HUES48 (cell line): ENCODE data around the gene TBC1D30.

ENCODE experiments used
- H3K27ac ChIP-seq: one replicate; pipeline ENCODE4 v1.7.0; 2013; ENCODE audit warnings: low read depth, low read length, inconsistent platforms
- H3K27me3 ChIP-seq: 2 replicates; pipeline ENCODE4 v1.6.1; 2013; ENCODE audit warnings: mild to moderate bottlenecking, low read length; ENCODE audit not compliant: control insufficient read depth, insufficient read depth
- H3K36me3 ChIP-seq: 2 replicates; pipeline ENCODE4 v1.6.1; 2013; ENCODE audit warnings: low read length; ENCODE audit not compliant: control insufficient read depth, insufficient read depth
- H3K4me1 ChIP-seq: 2 replicates; pipeline ENCODE4 v1.6.1; 2013; ENCODE audit warnings: mild to moderate bottlenecking, low read length; ENCODE audit not compliant: control insufficient read depth, insufficient read depth
- H3K4me3 ChIP-seq: 2 replicates; pipeline ENCODE4 v1.5.1; 2013; ENCODE audit warnings: mild to moderate bottlenecking, low read depth, low read length
- H3K9ac ChIP-seq: 2 replicates; pipeline ENCODE4 v1.6.1; 2013; ENCODE audit warnings: mild to moderate bottlenecking, low read depth, low read length, moderate library complexity
- H3K9me3 ChIP-seq: 2 replicates; pipeline ENCODE4 v1.6.1; 2013; ENCODE audit warnings: low read length; ENCODE audit not compliant: control insufficient read depth, insufficient read depth

TBC1D30 gene

DNA sequence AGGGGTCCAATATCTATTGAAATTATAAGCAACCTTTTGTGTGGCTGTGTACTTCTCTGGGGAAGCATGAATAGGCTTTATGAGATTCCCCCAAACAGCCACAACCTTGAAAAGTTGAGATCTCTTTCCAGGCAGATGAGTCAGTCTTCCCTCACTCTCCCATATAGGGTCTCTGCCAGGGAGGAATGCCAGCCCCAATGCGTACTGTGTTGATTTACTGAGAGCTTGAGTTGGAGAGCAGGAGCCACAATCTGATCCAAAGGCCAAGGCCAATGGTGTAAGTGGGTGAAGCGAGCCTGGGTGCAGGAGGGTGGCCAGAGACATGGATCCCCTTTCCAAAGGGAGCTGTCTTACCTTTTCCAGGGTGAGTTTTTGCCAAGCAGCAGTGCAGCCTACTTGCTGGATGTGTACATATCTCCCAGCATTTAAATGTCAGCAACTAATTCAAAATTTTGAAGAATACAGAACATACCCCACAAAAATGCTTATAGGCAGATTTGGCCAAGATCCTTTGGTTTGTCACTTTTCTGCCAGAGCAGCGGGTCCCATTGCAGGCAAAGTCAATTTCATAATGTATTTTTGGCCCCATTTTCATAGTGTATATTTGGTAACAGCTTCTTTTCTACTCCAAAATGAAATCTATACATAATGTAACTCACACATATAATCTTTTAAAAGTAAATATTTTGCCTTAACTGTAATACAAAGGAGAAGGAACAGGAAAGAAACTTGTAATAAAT, 88.2 kb downstream of the TBC1D30 start:
- no peaks in the 10 kb centered on the region for H3K36me3 ChIP-seq
- H3K9me3 ChIP-seq, result no peaks in the 10 kb centered on the region
- no peak overlapping the region for H3K27ac ChIP-seq
- no peak overlapping the region for H3K4me3 ChIP-seq
- H3K27me3 ChIP-seq, result no peaks in the 10 kb centered on the region; the same call in 1 of the 2 replicates
- no peak overlapping the region for H3K9ac ChIP-seq
- H3K4me1 ChIP-seq, result peaks cover 7% of the 10 kb centered on the region

DNA sequence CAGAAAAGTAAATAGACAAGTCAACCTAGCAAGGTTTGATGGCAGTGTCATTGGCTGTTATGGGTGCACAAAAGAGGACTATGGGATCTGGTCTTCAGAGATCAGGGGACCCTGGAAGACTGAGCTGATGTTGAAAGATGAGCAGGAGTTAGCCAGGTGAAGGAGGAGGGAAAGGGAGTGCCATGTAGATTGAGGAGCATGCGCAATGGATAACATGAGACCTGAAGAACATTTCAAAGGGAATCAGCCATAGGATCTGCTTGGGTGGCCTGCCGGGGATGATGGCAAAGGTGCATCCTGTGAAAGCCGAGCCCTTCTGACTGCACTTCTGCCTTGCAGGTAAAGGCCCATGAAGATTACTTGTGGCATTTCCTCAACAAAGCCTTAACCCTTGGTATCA, 90.8 kb downstream of the TBC1D30 start:
- no peak overlapping the region for H3K9ac ChIP-seq
- H3K27me3 ChIP-seq, result no peaks in the 10 kb centered on the region; the same call in 1 of the 2 replicates
- no peaks in the 10 kb centered on the region for H3K9me3 ChIP-seq
- H3K27ac ChIP-seq, result no peak overlapping the region
- H3K4me3 ChIP-seq, result no peak overlapping the region
- H3K4me1 ChIP-seq, result peaks cover 7% of the 10 kb centered on the region
- no peaks in the 10 kb centered on the region for H3K36me3 ChIP-seq

DNA sequence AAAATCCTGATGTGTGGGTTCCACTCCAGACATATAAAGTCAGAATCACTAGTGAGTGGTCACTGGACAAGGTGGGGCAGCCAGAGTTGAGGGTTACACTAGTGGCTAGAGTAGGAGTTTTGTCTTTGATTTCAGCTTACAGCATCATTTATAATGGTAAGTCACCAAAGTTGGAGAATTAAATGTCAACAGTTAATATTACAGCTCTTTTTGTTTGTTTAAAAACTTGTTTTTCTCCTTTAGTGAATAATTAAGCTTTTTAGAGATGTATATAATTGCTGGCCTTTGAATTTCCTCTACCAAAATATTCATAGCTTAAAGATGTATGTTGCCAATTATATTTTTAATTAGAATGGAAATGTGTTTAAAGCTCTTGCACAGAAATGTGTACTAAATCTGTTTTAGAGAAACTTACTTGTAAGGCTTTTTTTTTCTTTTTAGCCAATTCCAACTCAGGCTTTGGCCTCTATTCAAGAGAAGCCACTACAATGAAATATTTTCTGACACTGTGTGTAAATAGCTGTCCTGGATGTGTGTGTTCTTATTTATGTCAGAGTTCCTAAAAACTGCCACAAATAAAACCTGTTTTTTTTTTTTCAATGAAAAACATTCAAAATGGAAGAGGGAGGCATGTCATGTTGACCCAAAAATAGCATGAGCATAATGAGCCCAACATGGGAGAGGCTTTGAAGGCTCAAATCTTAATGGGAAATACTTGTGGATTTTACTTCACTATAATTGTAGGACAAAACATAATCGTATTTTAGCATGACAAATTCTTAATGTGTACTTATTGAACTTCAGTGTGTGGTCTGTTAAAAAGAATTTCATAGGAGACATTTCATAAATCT, 92.2 kb downstream of the TBC1D30 start:
- H3K4me1 ChIP-seq, result peaks cover 7% of the 10 kb centered on the region
- H3K9me3 ChIP-seq, result no peaks in the 10 kb centered on the region
- H3K27me3 ChIP-seq, result no peaks in the 10 kb centered on the region; the same call in 1 of the 2 replicates
- no peak overlapping the region for H3K4me3 ChIP-seq
- no peak overlapping the region for H3K27ac ChIP-seq
- H3K9ac ChIP-seq, result no peak overlapping the region
- H3K36me3 ChIP-seq, result no peaks in the 10 kb centered on the region

DNA sequence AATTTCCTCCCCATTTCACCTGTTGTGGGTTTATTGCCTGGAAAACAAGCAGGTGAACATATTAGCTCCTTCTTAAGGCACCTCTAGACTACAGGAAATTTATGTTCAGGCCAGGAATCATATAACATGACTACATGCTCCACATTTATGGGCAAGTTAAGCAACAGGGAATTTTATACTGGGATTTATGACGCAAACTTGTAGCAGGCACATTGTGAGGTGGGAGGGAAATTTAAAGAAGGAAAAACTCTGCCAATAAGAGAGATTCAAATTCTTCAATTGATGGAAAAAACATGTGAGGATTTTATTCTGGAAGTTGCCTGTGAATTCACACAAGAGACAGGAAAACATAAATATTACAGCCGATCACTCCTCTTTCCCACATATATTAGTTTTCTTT, 93.9 kb downstream of the TBC1D30 start:
- Histone ChIP-seq H3K4me1 (peaks cover 11% of the 10 kb centered on the region), H3K27ac (no peak overlapping the region), H3K36me3 (no peaks in the 10 kb centered on the region), H3K27me3 (no peaks in the 10 kb centered on the region; the same call in 1 of the 2 replicates), H3K9me3 (no peaks in the 10 kb centered on the region), H3K4me3 (no peak overlapping the region), H3K9ac (no peak overlapping the region)

DNA sequence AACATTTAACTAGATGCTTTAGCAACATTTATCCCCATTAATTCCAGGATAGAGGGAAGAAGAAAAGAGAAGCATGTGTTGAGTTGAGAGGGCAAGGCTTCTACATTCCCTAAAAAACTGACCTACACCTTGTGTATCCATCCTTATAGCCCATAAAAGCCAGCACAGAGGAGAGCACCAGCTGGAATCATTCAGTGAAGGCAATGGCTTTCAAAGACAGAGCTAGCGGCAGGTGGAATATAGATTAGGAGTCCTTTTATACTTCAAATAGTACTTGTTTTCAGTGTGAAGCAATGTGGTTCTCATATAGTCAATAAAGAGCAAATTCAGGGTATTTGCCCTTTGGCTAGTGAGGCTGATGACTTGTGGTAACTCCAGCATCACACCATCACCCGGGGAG, 94.4 kb downstream of the TBC1D30 start:
- H3K27ac ChIP-seq, result no peak overlapping the region
- no peaks in the 10 kb centered on the region for H3K9me3 ChIP-seq
- H3K36me3 ChIP-seq, result no peaks in the 10 kb centered on the region
- peaks cover 15% of the 10 kb centered on the region for H3K4me1 ChIP-seq
- no peaks in the 10 kb centered on the region for H3K27me3 ChIP-seq
- no peak overlapping the region for H3K9ac ChIP-seq
- H3K4me3 ChIP-seq, result no peak overlapping the region

DNA sequence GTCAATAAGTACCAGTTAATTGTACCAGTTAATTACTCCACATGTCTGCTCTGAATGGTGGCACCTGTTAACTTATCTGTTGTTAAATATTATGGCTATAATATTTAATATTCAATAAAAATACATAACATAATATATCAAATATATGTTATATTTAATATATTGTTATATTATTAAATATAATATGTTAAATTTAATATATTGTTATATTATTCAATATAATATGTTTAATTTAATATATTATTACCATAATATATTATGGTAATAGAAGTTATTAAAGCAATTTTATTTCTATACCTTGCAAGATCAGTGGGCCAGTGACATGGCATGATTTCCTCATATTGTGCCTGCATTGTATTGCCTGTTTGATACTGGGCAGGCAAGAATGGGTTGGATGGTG, 98.4 kb downstream of the TBC1D30 start:
- H3K27me3 ChIP-seq, result no peaks in the 10 kb centered on the region
- no peak overlapping the region for H3K4me3 ChIP-seq
- no peaks in the 10 kb centered on the region for H3K9me3 ChIP-seq
- no peak overlapping the region for H3K27ac ChIP-seq
- peaks cover 13% of the 10 kb centered on the region for H3K4me1 ChIP-seq
- no peak overlapping the region for H3K9ac ChIP-seq
- H3K36me3 ChIP-seq, result no peaks in the 10 kb centered on the region

DNA sequence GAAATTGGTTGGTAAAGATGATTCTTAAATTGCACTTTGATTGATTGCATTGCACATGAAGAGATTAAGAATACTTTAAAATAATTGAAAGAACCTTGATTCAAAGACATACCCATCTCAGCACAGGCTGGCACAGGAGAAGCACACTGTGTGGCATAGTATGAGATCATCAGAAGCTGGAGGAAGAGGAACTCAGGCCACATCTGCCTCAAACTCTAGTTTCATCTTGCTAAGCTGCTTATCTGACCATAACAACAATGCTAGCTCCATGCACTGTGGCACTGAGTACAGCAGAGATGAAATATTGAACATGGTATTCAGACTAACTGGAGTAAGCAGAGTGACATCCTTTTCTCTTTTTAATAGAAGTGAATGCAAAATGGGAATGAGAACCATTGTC, 99.1 kb downstream of the TBC1D30 start:
- Histone ChIP-seq H3K36me3 (no peaks in the 10 kb centered on the region), H3K9ac (no peak overlapping the region), H3K27me3 (no peaks in the 10 kb centered on the region), H3K4me1 (peaks cover 13% of the 10 kb centered on the region), H3K4me3 (no peak overlapping the region), H3K9me3 (no peaks in the 10 kb centered on the region), H3K27ac (no peak overlapping the region)
